Measurements from ENCODE around the gene RGS7.
A peak's percentile ranks its signal among the peaks of the same experiment; 100 is the strongest.
"Not testable (repeated sequence)": the region's sequence is repeated elsewhere in the genome, so short reads cannot be mapped to it uniquely, and the experiment has no call there.

RGS7 gene

GRCh38 chr1:240737298-240737697 is 619.7 kb downstream of the RGS7 start:
- Mint-ChIP-seq H3K4me1 (peaks cover 1% of the 10 kb centered on the region), H3K4me3 (no peak overlapping the region), H3K9me3 (no peaks in the 10 kb centered on the region), H3K36me3 (ENCODE audit: low read depth) (no peaks in the 10 kb centered on the region), H3K27ac (no peak overlapping the region), H3K27me3 (ENCODE audit: low read depth, poor library complexity) (no peaks in the 10 kb centered on the region)
- no peak for DNase-seq
- no peak for TF ChIP-seq CTCF (IDR thresholded peaks at IDR 0.05)

- H3K27me3 Mint-ChIP-seq (ENCODE audit: low read depth, poor library complexity); DNase-seq; H3K27ac Mint-ChIP-seq; H3K9me3 Mint-ChIP-seq; H3K4me1 Mint-ChIP-seq; H3K36me3 Mint-ChIP-seq (ENCODE audit: low read depth); H3K4me3 Mint-ChIP-seq: not testable (repeated sequence)
Observed at GRCh38 chr1:240734705-240735104, 622.3 kb downstream of the RGS7 start.

GRCh38 chr1:240734001-240734400 is 623.0 kb downstream of the RGS7 start:
- Mint-ChIP-seq H3K4me3 (no peak overlapping the region), H3K9me3 (no peaks in the 10 kb centered on the region), H3K36me3 (ENCODE audit: low read depth) (no peaks in the 10 kb centered on the region), H3K27ac (no peak overlapping the region), H3K4me1 (peaks cover 4% of the 10 kb centered on the region), H3K27me3 (ENCODE audit: low read depth, poor library complexity) (no peaks in the 10 kb centered on the region)
- TF ChIP-seq CTCF (IDR thresholded peaks at IDR 0.05): no peak
- no peak for DNase-seq

GRCh38 chr1:240732390-240732789 is 624.6 kb downstream of the RGS7 start:
- peak; percentile 65 for TF ChIP-seq CTCF (IDR thresholded peaks at IDR 0.05)
- Mint-ChIP-seq H3K4me1 (peaks cover 4% of the 10 kb centered on the region), H3K9me3 (no peaks in the 10 kb centered on the region), H3K27me3 (ENCODE audit: low read depth, poor library complexity) (no peaks in the 10 kb centered on the region), H3K4me3 (no peak overlapping the region), H3K27ac (no peak overlapping the region), H3K36me3 (ENCODE audit: low read depth) (no peaks in the 10 kb centered on the region)
- no peak for DNase-seq

All from nephron progenitor cell (in vitro differentiated cells).